ENCODE results near the gene THSD8. TPM values are rescaled to one million over a fixed set of nuclear protein-coding genes. Genes with fewer than 3 reads are reported as not detected.

Gene THSD8
- total and polyA plus RNA-seq, 12 donors, result 1.8 to 8.6 (median 4.6) TPM; not detected in 4

GRCh38 chr19:12757544-12758274 is 44.2 kb upstream of the THSD8 start:
- Histone ChIP-seq H3K36me3 (replicated peaks in 1 of 2) (no peaks in the 10 kb centered on the region), H3K27ac (no peak overlapping the region), H3K9me3 (replicated peaks in 1 of 3) (no peaks in the 10 kb centered on the region), H3K4me3 (peak overlapping the region in 2 of 4 donors; percentile 22 to 50), H3K27me3 (no peaks in the 10 kb centered on the region), H3K4me1 (replicated peaks in 1 of 2) (peaks cover 0 to 9% of the 10 kb centered on the region in 2 donors)
- intact Hi-C loops (cut with DNase I), result no loop called here
- DNase-seq, result peak; percentile 59 to 83 (median 74)
- TF ChIP-seq CTCF (IDR thresholded peaks at IDR 0.05), result peak; percentile 61 to 92 (median 88)
- no peak for TF ChIP-seq POLR2A (IDR thresholded peaks at IDR 0.05)
- WGBS, 4 donors, result 3 to 9% (median 5%) methylated on average over 18 to 60 of the region's 60 CpGs

- TF ChIP-seq POLR2A (IDR thresholded peaks at IDR 0.05) (no peak), CTCF (IDR thresholded peaks at IDR 0.05) (no peak)
- intact Hi-C loops (cut with DNase I), result loop anchor here in 1 of 2 donors (5.0 to 10.0 kb wide), 2 partner anchors 38 to 85 kb away; no protein-coding TSS in a partner anchor
- 83 to 91% (median 87%) methylated on average over 6 of the region's 6 CpGs for WGBS, 4 donors
- Histone ChIP-seq H3K27me3 (no peaks in the 10 kb centered on the region), H3K9me3 (replicated peaks in 1 of 3) (no peaks in the 10 kb centered on the region), H3K27ac (no peak overlapping the region), H3K36me3 (replicated peaks in 1 of 2) (peaks cover 0 to 6% of the 10 kb centered on the region in 2 donors), H3K4me3 (no peak overlapping the region), H3K4me1 (replicated peaks in 1 of 2) (peaks cover 0 to 9% of the 10 kb centered on the region in 2 donors)
- DNase-seq, result no peak
Measured at GRCh38 chr19:12759686-12760085, 42.2 kb upstream of the THSD8 start.

GRCh38 chr19:12763100-12763499 is 38.8 kb upstream of the THSD8 start:
- Histone ChIP-seq H3K4me1 (replicated peaks in 1 of 2) (no peaks in the 10 kb centered on the region), H3K9me3 (replicated peaks in 1 of 3) (no peaks in the 10 kb centered on the region), H3K27me3 (no peaks in the 10 kb centered on the region), H3K4me3 (no peak overlapping the region), H3K36me3 (replicated peaks in 1 of 2) (peaks cover 0 to 12% of the 10 kb centered on the region in 2 donors), H3K27ac (no peak overlapping the region)
- TF ChIP-seq POLR2A (IDR thresholded peaks at IDR 0.05) (no peak), CTCF (IDR thresholded peaks at IDR 0.05) (no peak)
- DNase-seq, result no peak
- intact Hi-C loops (cut with DNase I), result loop anchor here in 1 of 2 donors (5.0 to 10.0 kb wide), 2 partner anchors 34 to 82 kb away; no protein-coding TSS in a partner anchor
- 89 to 98% (median 97%) methylated on average over 3 to 11 of the region's 11 CpGs for WGBS, 4 donors

- Histone ChIP-seq H3K27me3 (no peaks in the 10 kb centered on the region), H3K27ac (no peak overlapping the region), H3K36me3 (replicated peaks in 1 of 2) (peaks cover 0 to 12% of the 10 kb centered on the region in 2 donors), H3K4me1 (replicated peaks in 1 of 2) (no peaks in the 10 kb centered on the region), H3K4me3 (no peak overlapping the region), H3K9me3 (replicated peaks in 1 of 3) (no peaks in the 10 kb centered on the region)
- 92 to 99% (median 97%) methylated on average over 10 to 16 of the region's 16 CpGs for WGBS, 4 donors
- TF ChIP-seq POLR2A (IDR thresholded peaks at IDR 0.05) (no peak), CTCF (IDR thresholded peaks at IDR 0.05) (no peak)
- DNase-seq, result no peak
- intact Hi-C loops (cut with DNase I), result loop anchor here (5.0 to 10.0 kb wide), 4 partner anchors 33 to 80 kb away; partner anchors contain the start of genes PRDX2 (in 1 of the 2) and THSD8 (in 1 of the 2)
Measured at GRCh38 chr19:12764698-12765097, 37.2 kb upstream of the THSD8 start.
